Liver (tissue), 3 donors: ENCODE results near the gene CREBBP.

Source experiments
- FOXA1 ChIP-seq: IDR thresholded peaks from 2 replicates; pipeline ENCODE4 v1.6.1; 2016; ENCODE audit warnings: antibody characterized with exemption
- TAF1 ChIP-seq: conservative IDR thresholded peaks from 2 replicates; pipeline ENCODE4 v1.6.1; 2016; ENCODE audit warnings: antibody characterized with exemption, mild to moderate bottlenecking
- TF ChIP-seq, protein P1 (sequence below): fragments of 150-350 bp; IDR thresholded peaks from 2 replicates; pipeline ENCODE4 v1.5.1; 2017; ENCODE audit warnings: improper control_type of control experiment, low read depth, low read length; ENCODE audit not compliant: missing input control
- TF ChIP-seq, protein P2 (sequence below): IDR thresholded peaks from 2 replicates; pipeline ENCODE4 v1.6.1; 2016; ENCODE audit warnings: antibody characterized with exemption
- donor health status: healthy.
- donor health status: healthy.

DNA sequence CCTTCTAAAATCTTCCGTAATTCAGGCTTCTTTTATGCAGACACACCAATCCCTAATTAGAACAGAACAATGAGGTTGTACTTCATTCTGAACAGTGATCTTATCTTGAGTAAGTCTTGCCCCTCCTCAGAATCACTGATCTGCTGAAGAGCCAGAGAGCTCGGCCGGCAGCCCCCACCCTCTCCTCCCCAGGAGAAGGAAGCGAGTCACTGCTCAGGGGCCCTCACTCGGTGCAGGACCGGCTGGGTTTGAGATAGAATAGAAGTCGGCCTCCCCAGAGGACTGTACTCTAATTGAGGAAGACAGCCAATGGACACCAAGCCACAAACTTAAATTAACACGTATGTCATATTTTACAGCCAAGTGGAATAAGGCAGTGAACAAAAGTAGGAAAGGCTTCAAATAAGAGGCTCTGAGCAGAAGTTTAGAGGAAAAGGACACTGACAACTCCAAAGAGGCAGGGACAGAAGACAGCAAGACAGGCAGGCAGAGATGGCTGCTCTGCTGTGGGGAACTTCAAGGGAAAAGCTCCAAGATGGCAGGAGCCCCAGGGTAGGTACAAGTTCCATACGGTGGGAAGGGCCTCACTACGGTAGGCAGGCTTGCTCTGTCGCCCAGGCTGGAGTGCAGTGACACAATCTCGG, 18.6 kb downstream of the CREBBP start:
- TF ChIP-seq, protein P1, sequence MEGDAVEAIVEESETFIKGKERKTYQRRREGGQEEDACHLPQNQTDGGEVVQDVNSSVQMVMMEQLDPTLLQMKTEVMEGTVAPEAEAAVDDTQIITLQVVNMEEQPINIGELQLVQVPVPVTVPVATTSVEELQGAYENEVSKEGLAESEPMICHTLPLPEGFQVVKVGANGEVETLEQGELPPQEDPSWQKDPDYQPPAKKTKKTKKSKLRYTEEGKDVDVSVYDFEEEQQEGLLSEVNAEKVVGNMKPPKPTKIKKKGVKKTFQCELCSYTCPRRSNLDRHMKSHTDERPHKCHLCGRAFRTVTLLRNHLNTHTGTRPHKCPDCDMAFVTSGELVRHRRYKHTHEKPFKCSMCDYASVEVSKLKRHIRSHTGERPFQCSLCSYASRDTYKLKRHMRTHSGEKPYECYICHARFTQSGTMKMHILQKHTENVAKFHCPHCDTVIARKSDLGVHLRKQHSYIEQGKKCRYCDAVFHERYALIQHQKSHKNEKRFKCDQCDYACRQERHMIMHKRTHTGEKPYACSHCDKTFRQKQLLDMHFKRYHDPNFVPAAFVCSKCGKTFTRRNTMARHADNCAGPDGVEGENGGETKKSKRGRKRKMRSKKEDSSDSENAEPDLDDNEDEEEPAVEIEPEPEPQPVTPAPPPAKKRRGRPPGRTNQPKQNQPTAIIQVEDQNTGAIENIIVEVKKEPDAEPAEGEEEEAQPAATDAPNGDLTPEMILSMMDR: no peak
- TF ChIP-seq, protein P2, sequence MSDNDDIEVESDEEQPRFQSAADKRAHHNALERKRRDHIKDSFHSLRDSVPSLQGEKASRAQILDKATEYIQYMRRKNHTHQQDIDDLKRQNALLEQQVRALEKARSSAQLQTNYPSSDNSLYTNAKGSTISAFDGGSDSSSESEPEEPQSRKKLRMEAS: no peak
- no peak for TF ChIP-seq FOXA1
- no peak for TF ChIP-seq TAF1
